ENCODE results near the gene CWH43. TPM values are rescaled to one million over a fixed set of nuclear protein-coding genes. Genes with fewer than 3 reads are reported as not detected.

CWH43 gene
- total and polyA plus RNA-seq, 9 of the 15 experiments (the other 6 are each of a cell fraction or from before 2014, with no cell fraction given) = not detected

GRCh38 chr4:48963042-48963679 is 22.9 kb upstream of the CWH43 start:
- no TSS peak for BruUV-seq (replicated peaks)
- no peaks in the 10 kb centered on the region for H4K20me1 ChIP-seq (replicated peaks; ENCODE audit: control insufficient read depth, insufficient read depth, low read length)
- no peaks in the 10 kb centered on the region for H3K9me1 ChIP-seq (ENCODE audit: control insufficient read depth, insufficient read depth, low read length)
- no peaks in the 10 kb centered on the region for H3K79me2 ChIP-seq (ENCODE audit: control insufficient read depth, insufficient read depth, low read length)
- H3K9ac ChIP-seq (ENCODE audit: insufficient read depth in 1 of 2, low read depth in 2 of 2, low read length in 2 of 2) = no peak overlapping the region
- intact Hi-C loops (cut with micrococcal nuclease) = loop anchor here (1.0 to 5.0 kb wide), 6 partner anchors 86 to 836 kb away; no protein-coding TSS in a partner anchor
- ATAC-seq (peak; percentile 93), FAIRE-seq (peak; percentile 98), DNase-seq (ENCODE audit: extremely low read depth in 1 of 4, low spot score in 3 of 4) (peak; percentile 72 to 86 (median 76))
- POLR2A ChIA-PET = no interaction called here
- H3K4me1 ChIP-seq (replicated peaks in 1 of 2; ENCODE audit: control insufficient read depth in 2 of 2, insufficient read depth in 2 of 2, low read length in 2 of 2) = no peaks in the 10 kb centered on the region
- no peaks in the 10 kb centered on the region for H3K9me3 ChIP-seq (replicated peaks; ENCODE audit: control insufficient read depth, insufficient read depth, low read depth, low read length)
- in situ Hi-C loops (cut with MboI) = no loop called here
- H3K4me3 ChIP-seq = no peak overlapping the region
- CTCF ChIA-PET (ENCODE audit: low intra/inter-chr PET ratio) = interaction anchor here (0.5 to 4.5 kb wide), 6 partner anchors 171 to 517 kb away, joined by 3 to 55 read pairs (median 5); no protein-coding TSS in a partner anchor
- WGBS (ENCODE audit: insufficient coverage, low coverage, missing lambda C conversion rate) = 3% methylated on average over 5 of the region's 5 CpGs
- H3K36me3 ChIP-seq (ENCODE audit: control insufficient read depth, insufficient read depth, low read length) = no peaks in the 10 kb centered on the region
- no peaks in the 10 kb centered on the region for H3K27me3 ChIP-seq (ENCODE audit: control insufficient read depth in 2 of 2, insufficient read depth in 2 of 2, low read length in 2 of 2)
- H2AFZ ChIP-seq (ENCODE audit: low read depth, low read length) = no peak overlapping the region
- no peak overlapping the region for H3K27ac ChIP-seq (ENCODE audit: extremely low read depth, low read depth, low read length)
- H3K4me2 ChIP-seq (ENCODE audit: insufficient read depth, low read length) = no peak overlapping the region
- TF ChIP-seq, protein P1, sequence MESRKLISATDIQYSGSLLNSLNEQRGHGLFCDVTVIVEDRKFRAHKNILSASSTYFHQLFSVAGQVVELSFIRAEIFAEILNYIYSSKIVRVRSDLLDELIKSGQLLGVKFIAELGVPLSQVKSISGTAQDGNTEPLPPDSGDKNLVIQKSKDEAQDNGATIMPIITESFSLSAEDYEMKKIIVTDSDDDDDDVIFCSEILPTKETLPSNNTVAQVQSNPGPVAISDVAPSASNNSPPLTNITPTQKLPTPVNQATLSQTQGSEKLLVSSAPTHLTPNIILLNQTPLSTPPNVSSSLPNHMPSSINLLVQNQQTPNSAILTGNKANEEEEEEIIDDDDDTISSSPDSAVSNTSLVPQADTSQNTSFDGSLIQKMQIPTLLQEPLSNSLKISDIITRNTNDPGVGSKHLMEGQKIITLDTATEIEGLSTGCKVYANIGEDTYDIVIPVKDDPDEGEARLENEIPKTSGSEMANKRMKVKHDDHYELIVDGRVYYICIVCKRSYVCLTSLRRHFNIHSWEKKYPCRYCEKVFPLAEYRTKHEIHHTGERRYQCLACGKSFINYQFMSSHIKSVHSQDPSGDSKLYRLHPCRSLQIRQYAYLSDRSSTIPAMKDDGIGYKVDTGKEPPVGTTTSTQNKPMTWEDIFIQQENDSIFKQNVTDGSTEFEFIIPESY (CRISPR knock-in tag; IDR thresholded peaks at IDR 0.05) = peak; percentile 36; the same call in 1 of the 2 replicates
- TF ChIP-seq SMC3 (conservative IDR thresholded peaks at IDR 0.05; ENCODE audit: insufficient read depth, low read depth, low read length) (peak; percentile 92), ZNF764 (CRISPR knock-in tag; IDR thresholded peaks at IDR 0.05; ENCODE audit: low read depth) (peak; percentile 86), GATAD2A (IDR thresholded peaks at IDR 0.05) (no peak), MAFG (tag; conservative IDR thresholded peaks at IDR 0.05) (peak; percentile 22; the same call in 1 of the 2 replicates), ZNF165 (CRISPR knock-in tag; IDR thresholded peaks at IDR 0.05; ENCODE audit: borderline replicate concordance) (no peak), ZNF316 (IDR thresholded peaks at IDR 0.05) (peak; percentile 53), JUN (IDR thresholded peaks at IDR 0.05; ENCODE audit: borderline replicate concordance, low read depth, low read length) (0 out of 2 replicates have a peak, but pooled peaks have one; percentile 25), JUN (CRISPR knock-in tag; IDR thresholded peaks at IDR 0.05; ENCODE audit: borderline replicate concordance) (no peak), MAZ (CRISPR knock-in tag; conservative IDR thresholded peaks at IDR 0.05 in 1 of 2, IDR thresholded peaks at IDR 0.05 in 1 of 2) (peak in 1 of 2 experiments; percentile 47; a peak in 1 of 4 replicates), ARID2 (IDR thresholded peaks at IDR 0.05) (peak; percentile 65; the same call in 1 of the 2 replicates), BRF2 (IDR thresholded peaks at IDR 0.05; ENCODE audit: borderline replicate concordance, insufficient read depth, insufficient read length) (no peak)
- TF ChIP-seq, protein P2, sequence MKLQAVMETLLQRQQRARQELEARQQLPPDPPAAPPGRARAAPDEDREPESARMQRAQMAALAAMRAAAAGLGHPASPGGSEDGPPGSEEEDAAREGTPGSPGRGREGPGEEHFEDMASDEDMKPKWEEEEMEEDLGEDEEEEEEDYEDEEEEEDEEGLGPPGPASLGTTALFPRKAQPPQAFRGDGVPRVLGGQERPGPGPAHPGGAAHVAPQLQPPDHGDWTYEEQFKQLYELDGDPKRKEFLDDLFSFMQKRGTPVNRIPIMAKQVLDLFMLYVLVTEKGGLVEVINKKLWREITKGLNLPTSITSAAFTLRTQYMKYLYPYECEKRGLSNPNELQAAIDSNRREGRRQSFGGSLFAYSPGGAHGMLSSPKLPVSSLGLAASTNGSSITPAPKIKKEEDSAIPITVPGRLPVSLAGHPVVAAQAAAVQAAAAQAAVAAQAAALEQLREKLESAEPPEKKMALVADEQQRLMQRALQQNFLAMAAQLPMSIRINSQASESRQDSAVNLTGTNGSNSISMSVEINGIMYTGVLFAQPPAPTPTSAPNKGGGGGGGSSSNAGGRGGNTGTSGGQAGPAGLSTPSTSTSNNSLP (IDR thresholded peaks at IDR 0.05; ENCODE audit: borderline replicate concordance, low read depth, low read length) = peak; percentile 71; the same call in 1 of the 2 replicates
